GM18519 (cell line): ENCODE measurements around the gene OPN5.

Experiments used
- ATAC-seq: cut with Tn5 transposase; IDR thresholded peaks from one replicate; pipeline ENCODE4 v1.9.1; 2021; ENCODE audit warnings: mild to moderate bottlenecking, moderate library complexity; ENCODE audit not compliant: unreplicated experiment, low FRiP score

The OPN5 gene

DNA sequence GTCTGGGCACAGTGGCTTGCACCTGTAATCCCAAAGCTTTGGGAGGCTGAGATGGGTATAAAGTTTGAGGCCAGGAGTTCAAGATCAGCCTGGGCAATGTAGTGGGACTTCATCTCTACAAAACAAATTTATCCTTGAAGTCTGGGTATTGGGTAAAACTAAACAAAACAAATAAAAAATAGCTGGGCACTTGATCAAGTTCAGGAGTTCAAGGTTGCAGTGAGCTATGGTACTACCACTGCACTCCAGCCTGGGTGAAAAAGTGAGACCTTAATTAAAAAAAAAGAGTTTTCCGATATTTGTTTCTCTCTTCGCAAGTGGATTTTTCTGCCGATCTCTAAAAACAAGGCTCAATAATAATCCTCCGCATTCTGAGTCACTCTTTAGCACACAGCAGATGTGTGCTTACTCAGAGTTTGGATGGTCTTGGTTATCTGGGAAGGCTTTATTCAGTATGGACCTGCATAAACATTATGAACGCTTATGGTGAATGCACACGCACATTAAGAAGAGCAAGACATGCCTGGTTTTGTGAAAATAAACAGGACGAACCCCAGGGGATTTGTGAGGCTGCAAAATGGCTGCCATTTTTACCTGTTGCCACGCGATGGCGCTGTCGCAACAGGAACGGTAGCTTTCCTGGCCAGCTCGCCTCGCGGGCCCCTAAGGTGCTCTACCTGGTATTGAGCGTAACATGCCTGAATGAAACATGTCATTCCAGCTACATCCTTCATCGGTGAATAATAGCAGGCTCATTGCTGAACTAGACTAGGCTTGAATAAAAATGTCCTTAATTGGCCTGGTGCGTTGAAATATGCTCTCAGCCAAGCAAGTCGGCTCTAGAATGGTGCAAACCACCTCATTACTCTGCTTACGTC is 6.0 kb downstream of the OPN5 start:
- peak; percentile 65 for ATAC-seq

DNA sequence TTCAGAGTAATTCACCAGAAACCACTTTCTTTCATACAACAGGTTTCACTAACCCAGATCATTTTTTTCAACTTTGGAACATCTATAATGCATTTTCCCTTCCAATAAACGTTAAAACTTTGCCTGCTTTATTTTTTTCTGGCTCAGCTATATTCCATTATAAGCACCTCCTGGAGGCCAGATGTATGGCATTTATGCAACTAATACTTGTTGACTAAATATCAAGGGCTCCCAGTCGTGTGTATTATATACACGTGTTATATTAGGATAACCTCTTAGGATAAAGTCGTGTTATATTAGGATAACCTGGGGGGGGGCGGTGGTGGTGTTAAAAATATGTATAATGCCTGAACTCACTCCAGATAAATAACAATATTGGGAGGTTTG is 6.7 kb downstream of the OPN5 start:
- no peak for ATAC-seq

DNA sequence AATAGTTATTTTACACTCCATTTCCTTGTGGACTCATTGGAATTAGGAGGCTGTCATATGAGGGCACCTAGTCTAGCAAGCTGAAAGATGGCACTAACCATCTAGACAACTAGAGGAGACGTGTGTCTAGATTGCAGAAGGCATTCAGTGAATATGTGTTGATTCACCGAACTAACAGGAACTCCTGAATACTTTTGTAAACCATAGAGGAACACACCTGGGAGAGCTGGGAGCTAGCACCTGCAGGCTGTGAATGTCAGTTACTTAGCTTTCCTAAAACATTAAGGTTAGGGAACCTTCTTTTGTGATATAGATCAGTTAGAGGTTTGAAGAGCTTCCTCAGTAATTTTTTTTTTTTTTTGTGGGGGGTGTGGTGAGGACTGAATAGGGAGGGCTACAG is 7.7 kb downstream of the OPN5 start:
- ATAC-seq, result no peak

DNA sequence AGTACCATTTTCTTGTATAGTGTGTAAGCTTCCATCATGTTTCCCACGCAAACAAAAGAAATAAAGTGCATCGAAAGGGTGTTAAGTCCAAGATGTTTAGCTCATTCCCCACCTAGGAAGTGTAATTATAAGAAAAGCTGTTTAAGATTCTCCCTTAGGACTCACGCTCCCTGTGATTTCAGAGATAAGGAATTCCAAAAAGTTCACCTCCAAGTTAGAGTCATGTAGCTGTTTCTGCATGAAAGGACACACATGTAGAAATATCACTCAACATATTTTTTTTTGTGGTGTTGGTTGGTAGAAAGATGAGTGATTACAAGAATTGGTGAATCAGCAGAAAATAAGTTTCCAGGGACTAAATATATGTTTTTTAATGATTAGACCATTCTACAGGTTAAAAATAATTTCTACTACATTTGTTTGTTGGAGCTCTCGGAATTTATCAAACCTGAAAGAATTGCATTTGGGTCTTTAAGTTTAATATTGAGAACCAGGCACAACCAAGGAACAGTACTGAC is 10.4 kb downstream of the OPN5 start:
- no peak for ATAC-seq

DNA sequence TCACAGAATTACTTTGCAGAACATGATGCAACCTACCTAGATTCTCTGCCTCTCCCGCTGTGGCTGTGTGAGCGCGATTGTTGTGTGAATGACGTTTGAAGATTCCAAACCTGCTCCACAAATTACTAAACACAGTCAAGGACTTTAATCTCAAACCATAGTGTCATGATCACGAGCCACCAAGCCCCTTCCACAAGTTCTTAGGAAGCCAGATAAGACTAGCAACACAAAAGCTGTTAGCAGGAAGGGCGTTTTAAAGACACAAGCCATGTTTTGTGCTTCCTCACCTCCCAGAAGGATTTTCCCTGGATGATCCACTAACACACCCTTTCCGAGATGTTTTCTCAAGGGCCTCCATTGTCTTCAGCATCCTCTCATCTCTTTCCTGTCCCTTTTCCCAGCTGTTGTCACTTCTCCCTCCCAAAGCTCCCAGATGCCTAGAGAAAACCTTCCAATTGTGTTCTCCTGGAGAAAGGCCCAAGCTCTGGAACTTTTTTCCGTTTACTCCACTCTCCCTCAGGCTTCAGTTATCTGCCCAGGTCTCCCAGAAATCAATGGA is 12.8 kb downstream of the OPN5 start:
- ATAC-seq, result no peak

DNA sequence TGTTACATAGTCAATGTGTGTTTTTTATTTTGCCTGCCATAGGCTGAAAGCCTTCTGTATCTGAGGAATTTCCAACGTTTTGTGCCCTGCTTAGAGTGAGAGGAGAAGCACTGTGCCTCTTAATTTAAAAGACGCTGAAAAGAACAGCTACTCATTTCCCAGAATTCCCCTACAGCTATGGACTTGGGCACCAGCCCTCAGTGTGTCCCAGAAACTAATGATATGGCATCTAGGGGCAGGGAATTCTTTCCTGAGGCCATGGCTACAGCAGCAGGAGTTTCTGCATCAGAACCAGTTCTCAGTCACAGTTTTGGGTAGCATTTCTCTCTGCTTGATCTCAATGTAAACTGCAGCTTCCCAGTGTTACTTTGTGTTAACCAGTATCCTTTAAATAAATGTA is 20.2 kb downstream of the OPN5 start:
- no peak for ATAC-seq

DNA sequence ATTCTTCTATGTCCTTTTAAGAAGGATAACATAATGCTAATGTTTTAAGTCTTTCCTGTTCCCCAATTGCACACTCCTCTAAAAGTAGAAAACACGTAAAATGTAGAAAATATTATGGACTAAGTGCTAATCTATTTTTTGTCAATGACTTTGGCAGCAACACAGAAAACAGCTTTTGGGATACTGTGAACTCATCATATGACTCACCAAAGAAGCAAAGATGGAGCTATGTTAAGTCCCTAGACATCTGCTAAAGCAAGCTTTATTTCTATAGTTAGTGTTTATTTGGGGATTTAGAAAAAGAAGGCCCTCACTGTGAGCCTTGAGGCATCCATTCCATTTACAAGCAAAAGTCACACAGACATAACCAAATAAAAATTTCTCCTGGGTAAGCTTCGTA is 23.0 kb downstream of the OPN5 start:
- no peak for ATAC-seq

DNA sequence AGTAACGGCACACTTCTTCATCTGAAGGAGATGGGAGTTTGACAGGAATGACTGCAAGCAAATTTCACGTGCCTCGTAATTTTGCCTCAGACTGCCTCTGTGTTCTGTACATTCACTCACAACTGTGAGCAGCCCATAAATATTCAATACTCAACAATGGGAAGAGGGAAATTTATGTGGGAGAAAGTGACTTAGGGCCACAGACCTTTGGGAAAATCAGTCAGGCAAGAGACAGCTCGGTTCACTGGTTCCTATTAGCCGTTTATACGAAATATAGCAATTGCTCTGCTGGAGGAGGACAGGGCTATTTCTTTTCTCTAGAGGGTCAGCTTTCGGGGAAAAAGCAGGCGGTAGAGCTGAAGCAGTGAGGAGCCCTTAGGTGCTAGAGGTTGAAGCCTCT is 28.0 kb downstream of the OPN5 start:
- ATAC-seq, result no peak

DNA sequence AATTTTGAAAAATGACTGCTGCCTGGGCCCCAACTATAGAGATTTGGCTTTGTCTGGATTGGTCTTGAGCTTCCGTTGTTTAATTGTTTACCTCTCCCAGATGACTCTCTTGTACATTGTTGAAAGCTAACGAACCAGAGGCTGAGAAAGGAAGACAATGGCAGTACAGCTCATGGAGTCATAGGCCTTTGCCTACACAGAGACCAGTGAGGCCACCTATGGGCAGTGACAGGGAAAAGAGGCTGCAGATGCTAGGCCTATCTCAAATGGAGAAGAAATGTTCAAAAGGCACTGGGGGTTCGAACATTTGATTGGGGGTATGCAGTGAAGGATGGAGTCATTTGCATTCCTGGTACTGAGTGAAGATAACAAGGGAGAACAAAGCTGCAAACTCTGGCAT is 29.1 kb downstream of the OPN5 start:
- no peak for ATAC-seq

DNA sequence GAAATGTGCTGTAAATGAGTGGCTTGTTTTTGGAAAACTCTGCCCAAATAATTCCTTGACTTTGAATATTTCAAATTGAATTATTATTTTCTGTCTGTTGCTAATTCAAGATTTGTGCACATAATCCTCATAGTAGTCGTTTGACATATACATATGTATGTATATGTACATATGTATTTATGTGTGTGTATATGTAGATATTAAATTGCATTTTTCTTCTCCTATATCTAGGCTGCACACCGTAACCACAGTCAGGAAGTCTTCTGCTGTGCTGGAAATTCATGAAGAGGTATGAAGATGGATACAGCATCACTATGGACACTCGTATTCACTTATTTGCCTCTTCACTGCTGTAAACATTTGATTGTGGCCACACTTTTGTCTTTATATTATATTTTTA is 29.6 kb downstream of the OPN5 start:
- ATAC-seq, result no peak

DNA sequence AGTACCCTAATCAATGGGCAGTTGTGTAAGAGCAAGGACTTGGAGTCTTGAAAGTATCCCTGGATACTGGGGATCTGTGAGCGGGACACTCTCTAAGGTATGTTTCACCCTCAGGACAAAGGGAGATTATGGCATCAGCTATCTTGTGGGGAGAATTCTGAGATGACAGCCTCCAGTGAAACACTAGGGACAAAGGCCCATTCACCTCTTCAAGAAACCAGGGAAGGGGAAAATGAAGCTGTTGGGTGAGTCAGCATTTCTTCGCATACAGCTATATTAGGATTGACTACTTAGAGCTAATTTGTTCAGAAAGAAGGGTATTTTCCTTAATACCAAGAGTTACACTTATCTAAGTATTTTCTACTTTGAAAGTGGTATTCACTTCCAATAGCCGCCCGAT is 35.9 kb downstream of the OPN5 start:
- ATAC-seq, result no peak

DNA sequence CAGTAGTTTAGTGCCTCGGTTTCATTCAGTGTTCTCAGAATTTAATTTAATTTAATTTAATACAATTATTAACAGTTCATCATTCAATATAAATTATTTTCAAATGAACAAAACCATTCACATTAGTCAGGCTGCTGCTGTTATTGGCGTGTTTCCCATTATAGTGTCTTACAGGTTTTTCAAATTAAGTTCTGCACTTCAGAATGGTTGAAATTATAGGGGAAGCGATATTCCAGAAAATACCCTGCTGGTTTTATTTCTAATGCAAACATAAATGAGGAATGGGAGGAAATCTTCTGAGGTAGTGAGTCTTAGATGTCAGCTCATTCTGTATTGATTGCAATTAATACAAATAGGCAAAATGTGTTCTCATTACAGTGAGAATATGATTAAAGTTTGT is 37.6 kb downstream of the OPN5 start:
- no peak for ATAC-seq

DNA sequence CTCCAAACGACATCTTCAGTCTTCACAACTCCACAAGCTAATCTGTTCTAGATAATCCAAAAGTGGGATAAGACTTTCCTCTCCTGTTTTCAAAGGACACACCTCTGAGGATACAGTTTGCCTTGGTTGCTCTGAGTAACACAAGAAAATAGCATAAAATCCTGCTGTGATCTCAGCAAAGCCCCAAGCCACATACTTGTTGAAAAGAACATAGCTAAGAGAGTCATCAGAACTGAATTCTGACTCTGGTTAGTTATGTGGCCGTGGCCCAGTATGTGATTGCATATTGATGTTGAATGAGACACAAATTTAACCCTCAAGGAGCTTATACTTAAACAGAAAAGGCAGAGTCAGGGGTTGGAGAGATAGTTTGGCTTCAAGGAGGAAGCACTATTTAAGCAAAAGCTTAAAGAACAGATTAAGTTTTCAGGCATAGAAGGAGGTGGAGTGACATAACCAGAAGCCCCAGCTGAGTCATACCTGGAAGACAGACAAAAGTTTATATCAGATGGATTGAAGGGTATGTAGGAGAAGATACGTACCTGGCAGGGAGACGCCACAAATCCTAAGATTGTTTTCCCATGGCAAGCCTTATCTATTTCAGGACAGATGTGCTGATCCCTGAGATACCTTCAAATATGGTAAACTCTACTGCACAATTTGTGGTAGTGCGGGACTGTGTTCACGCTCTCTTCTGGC is 41.2 kb downstream of the OPN5 start:
- ATAC-seq, result no peak

DNA sequence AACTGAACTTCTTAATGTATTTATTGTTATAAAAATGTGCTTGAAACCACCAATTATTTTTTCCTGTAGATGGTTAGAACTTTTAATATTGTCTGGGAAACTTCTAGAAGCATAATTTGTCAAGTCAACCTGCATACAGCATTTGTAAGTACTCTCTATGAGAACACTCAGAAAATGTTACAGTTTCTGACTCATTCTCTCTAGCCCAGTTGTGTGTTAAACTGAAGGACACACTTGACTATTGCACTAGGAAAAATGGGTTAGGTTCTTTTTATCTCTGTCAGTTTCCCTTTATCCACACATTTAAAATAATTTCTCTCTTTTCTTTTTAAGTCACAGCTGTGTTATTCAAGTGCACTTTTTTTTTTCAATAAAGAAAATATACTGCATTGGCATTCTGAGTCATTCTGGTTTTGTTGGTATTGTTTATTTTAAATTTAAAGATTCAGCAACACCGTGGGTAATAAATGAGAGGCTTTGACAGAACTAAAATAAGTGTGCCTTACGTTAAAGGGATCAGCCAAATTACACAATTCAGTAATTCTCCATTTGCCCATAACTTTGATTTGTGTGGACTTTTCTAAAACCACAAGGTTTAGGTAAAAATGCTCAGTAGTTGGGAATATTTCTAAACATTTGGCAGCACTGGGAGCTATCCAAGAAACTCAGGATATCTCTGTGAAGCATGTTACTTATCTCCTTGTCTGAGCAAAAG is 50.7 kb downstream of the OPN5 start:
- ATAC-seq, result no peak

DNA sequence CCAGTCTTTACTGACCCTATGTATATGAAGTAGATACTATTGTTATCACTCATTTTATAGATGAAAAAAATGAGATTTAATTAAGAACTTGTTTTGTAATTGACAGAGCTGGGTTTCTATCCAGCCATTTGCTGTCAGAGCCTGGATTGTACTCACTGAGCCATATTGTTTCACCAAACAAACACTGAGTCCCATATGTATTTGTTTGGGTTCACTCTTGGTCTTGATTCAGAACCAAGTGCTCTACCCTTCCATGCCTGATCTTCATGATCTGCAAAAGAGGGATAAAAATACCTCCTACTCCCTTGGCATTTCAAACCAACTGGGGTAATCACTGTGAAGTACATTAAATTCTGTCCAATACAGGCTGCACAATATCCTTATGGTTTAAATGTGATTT is 52.4 kb downstream of the OPN5 start:
- ATAC-seq, result no peak

DNA sequence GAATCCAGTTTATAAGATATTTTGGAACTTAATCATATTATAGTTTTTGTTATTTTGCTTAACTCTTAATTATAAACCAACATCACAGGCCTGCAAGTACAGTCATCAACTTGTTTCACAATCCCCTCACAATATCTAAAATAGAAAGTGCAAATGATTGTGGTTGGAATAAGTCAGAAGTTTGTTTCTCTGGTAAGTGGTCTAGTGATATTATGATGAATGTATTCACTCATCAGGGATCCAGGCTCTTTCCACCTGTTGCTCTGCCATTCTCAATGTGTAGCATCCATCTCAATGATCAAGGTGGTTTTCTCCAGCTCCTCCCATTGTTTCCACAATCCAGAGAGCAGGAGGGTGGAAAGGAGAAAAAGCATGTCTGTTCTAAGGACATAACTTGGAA is 54.2 kb downstream of the OPN5 start:
- peak; percentile 47 for ATAC-seq

DNA sequence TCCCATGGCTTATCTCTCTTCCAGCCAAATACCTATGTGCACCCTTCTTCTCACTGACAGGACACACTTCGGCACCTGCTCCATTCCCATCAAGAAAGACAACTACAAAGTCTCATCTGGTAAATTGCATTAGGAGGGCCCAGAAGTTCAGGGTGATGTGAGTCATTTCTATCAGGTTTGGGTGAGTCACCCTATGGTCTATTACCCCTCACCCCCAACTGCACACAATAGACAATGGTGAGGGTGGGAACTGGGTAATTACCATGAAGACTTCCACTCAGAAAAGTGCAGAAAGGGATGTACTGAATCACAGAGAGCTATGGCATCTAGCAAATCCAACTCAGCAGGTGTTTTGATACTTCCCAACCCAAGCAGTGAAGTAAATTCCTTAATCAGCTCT is 54.8 kb downstream of the OPN5 start:
- peak; percentile 48 for ATAC-seq

DNA sequence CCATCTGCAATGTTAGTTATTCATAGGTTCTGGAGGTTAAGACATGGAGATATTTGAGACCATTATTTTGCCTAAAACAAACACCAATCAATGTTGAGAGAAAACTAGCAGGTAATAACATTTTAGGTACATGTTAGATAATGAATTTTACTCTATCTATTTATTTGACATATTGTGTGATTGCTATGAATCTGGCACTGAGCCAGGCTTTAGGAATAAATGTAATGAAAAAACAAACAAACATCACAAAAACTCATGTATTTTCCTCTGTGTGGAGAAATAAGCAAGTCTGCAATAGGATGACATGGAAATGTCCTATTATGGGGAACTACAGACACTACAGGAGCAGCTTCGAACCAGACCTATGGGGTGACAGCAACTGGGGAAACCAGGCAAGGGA is 57.8 kb downstream of the OPN5 start:
- no peak for ATAC-seq

DNA sequence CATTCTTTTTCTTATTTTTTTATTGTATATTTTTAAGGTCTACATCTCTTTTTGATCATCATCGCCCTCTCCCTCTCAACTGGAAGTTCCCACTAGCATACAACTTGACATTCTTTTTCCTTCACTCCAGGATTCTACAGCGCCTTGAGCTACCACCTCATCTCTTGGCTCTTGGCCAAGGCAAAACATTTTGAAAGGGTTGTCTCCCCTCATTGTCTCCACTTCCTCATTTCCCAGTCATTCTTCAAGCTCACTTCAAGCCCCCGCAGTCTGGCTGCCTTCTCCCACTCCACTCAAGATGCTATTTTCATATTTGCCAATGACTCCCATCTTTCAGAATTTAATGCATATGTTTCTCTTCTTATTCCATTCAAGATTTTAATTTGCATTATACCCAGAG is 63.0 kb downstream of the OPN5 start:
- ATAC-seq, result no peak

DNA sequence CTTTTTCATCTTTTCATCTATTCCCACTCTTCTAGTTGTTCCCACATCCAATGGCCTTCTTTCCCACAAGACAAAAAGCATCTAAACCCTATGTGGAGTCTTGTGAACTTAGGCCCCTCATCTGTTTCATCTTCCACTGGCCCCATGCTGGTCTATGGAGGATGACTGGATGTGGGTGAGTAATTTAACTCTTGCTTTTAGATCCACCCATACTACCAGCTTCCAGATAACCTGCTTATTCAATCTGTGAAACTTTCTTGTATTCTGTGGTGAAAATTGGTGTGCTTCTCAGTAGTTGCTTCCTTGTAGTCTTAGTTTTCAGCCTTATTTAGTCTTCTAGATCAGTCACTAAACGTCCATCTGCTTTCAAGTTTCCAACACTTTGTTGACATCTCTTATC is 64.9 kb downstream of the OPN5 start:
- ATAC-seq, result no peak

DNA sequence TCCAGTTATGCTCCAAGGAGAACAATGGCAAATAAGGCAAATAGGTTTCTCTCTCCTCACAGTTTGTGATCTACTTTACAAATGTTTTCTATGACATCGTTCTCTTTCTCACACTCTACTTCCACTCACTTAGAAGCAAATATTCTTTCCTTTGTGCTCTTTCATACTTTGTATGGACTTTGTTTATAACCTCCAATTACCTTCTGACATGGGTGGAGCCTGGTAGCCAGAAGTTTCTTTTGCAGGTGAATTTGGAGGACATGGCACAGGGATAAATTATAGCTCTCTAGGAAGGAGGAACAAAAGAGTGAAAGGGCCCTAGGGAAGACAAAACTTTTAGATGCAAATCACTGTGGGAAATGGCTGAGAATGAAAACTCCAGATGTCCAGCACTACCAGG is 69.3 kb downstream of the OPN5 start:
- no peak for ATAC-seq
